Coronary artery (tissue), 2 donors: Measurements from ENCODE around the gene ENOX1.
"Not testable (repeated sequence)": the region's sequence is repeated elsewhere in the genome, so short reads cannot be mapped to it uniquely, and the experiment has no call there.

Experiments
- DNase-seq: peaks from one replicate; pipeline ENCODE4 v3.0.0-alpha.2; 2017; ENCODE audit warnings: low spot score
- H3K27ac ChIP-seq, 2 donors: fragments of 200-600 bp; sonication (generic); one replicate each; pipeline ENCODE4 v1.5.1; 2016 to 2019
- H3K4me3 ChIP-seq: fragments of 200-600 bp; sonication (generic); 2 replicates; pipeline ENCODE4 v1.5.1; 2016; ENCODE audit warnings: mild to moderate bottlenecking, moderate library complexity
- TF ChIP-seq, protein P1 (sequence below): fragments of 200-600 bp; sonication (generic); IDR thresholded peaks from one replicate; pipeline ENCODE4 v1.5.1; 2019; ENCODE audit warnings: antibody characterized with exemption

ENOX1 gene

GRCh38 chr13:43171489-43171888, 615.3 kb downstream of the ENOX1 start:
- Histone ChIP-seq H3K4me3 (no peak overlapping the region), H3K27ac (no peak overlapping the region)
- TF ChIP-seq, protein P1, sequence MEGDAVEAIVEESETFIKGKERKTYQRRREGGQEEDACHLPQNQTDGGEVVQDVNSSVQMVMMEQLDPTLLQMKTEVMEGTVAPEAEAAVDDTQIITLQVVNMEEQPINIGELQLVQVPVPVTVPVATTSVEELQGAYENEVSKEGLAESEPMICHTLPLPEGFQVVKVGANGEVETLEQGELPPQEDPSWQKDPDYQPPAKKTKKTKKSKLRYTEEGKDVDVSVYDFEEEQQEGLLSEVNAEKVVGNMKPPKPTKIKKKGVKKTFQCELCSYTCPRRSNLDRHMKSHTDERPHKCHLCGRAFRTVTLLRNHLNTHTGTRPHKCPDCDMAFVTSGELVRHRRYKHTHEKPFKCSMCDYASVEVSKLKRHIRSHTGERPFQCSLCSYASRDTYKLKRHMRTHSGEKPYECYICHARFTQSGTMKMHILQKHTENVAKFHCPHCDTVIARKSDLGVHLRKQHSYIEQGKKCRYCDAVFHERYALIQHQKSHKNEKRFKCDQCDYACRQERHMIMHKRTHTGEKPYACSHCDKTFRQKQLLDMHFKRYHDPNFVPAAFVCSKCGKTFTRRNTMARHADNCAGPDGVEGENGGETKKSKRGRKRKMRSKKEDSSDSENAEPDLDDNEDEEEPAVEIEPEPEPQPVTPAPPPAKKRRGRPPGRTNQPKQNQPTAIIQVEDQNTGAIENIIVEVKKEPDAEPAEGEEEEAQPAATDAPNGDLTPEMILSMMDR = no peak
- DNase-seq = no peak

- no peak for DNase-seq
- H3K27ac ChIP-seq = no peak overlapping the region
- no peak overlapping the region for H3K4me3 ChIP-seq
- TF ChIP-seq, protein P1 = no peak
Observed at GRCh38 chr13:43170506-43170905, 616.3 kb downstream of the ENOX1 start.

- H3K27ac ChIP-seq, DNase-seq, H3K4me3 ChIP-seq: not testable (repeated sequence)
Observed at GRCh38 chr13:43168434-43168833, 618.3 kb downstream of the ENOX1 start.

- Histone ChIP-seq H3K4me3 (no peak overlapping the region), H3K27ac (no peak overlapping the region)
- TF ChIP-seq, protein P1 = no peak
- DNase-seq = no peak
Observed at GRCh38 chr13:43167731-43168130, 619.0 kb downstream of the ENOX1 start.

DNA sequence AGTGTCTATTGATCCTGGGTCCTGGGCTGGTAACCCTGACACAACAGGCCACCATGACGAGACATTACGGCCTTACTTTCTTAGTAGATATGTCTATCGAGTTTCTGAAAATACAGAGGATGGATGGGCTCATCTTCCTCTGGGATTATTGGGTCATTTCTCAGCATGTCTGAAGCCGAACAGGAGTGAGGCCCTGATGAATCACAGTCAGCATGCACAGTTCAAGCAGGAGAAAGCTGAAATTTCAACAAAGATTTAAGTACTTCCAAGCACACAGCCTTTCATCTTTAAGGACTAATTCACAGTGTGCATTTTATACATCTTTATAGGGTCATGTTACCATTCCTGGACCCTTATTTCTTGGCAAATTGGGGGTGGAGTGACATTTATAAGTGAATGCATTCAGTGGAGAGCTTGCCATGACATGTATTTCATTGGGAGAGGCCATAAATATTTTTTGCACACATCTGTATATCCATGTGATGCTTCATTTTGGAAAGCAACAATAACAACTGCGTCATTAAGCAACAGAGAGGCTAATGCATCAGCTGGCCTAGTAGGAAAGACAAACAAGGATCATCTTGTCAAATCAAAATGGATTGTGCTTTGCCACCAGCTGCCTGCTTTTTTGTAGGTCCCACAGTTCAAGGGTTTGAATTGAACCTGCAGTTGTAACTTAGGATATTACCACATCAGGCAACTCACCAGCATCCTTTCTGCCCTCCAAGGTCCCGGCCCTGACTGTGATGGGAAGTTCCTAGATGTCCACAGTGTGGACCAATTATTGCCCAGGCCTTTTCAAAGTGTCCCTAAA, 619.9 kb downstream of the ENOX1 start:
- DNase-seq = no peak
- Histone ChIP-seq H3K4me3 (no peak overlapping the region), H3K27ac (no peak overlapping the region)
- TF ChIP-seq, protein P1 = no peak
